Measurements from ENCODE around the gene LSM11.
"Not testable (repeated sequence)": the region's sequence is repeated elsewhere in the genome, so short reads cannot be mapped to it uniquely, and the experiment has no call there.

The LSM11 gene

GRCh38 chr5:157743163-157744050 lies at the start of gene LSM11:
TSS of gene LSM11 (plus strand) at chr5:157743712. CDS start at chr5:157743751, 39 bp downstream.
- Histone ChIP-seq H3K4me3 (replicated peaks; ENCODE audit: low read depth, low read length) (peak within 1 kb of the TSS; percentile 79), H3K27me3 (replicated peaks; ENCODE audit: control insufficient read depth, insufficient read depth, low read length) (no peaks in the 10 kb centered on the region), H3K36me3 (ENCODE audit: control insufficient read depth, insufficient read depth, low read length) (peaks cover 5% of the 10 kb centered on the region)
- peak; percentile 87 for TF ChIP-seq CTCF (IDR thresholded peaks at IDR 0.05; ENCODE audit: insufficient read depth, low read length, poor library complexity, severe bottlenecking)
- peak; percentile 90 for DNase-seq (ENCODE audit: extremely low read depth, insufficient read length)

GRCh38 chr5:157693816-157694215 lies 49.7 kb upstream of the LSM11 start:
- not testable (repeated sequence) for DNase-seq (ENCODE audit: extremely low read depth, insufficient read length); H3K27me3 ChIP-seq (replicated peaks; ENCODE audit: control insufficient read depth, insufficient read depth, low read length); H3K36me3 ChIP-seq (ENCODE audit: control insufficient read depth, insufficient read depth, low read length); H3K4me3 ChIP-seq (replicated peaks; ENCODE audit: low read depth, low read length)

GRCh38 chr5:157696154-157696553 lies 47.4 kb upstream of the LSM11 start:
- not testable (repeated sequence) for H3K27me3 ChIP-seq (replicated peaks; ENCODE audit: control insufficient read depth, insufficient read depth, low read length); H3K4me3 ChIP-seq (replicated peaks; ENCODE audit: low read depth, low read length); DNase-seq (ENCODE audit: extremely low read depth, insufficient read length); H3K36me3 ChIP-seq (ENCODE audit: control insufficient read depth, insufficient read depth, low read length)

- not testable (repeated sequence) for DNase-seq (ENCODE audit: extremely low read depth, insufficient read length); H3K27me3 ChIP-seq (replicated peaks; ENCODE audit: control insufficient read depth, insufficient read depth, low read length); H3K4me3 ChIP-seq (replicated peaks; ENCODE audit: low read depth, low read length); H3K36me3 ChIP-seq (ENCODE audit: control insufficient read depth, insufficient read depth, low read length)
Observed at GRCh38 chr5:157698674-157699073, 44.8 kb upstream of the LSM11 start.

GRCh38 chr5:157703736-157704135 lies 39.8 kb upstream of the LSM11 start:
- no peak for TF ChIP-seq CTCF (IDR thresholded peaks at IDR 0.05; ENCODE audit: insufficient read depth, low read length, poor library complexity, severe bottlenecking)
- no peak for DNase-seq (ENCODE audit: extremely low read depth, insufficient read length)
- H3K36me3 ChIP-seq (ENCODE audit: control insufficient read depth, insufficient read depth, low read length): no peaks in the 10 kb centered on the region
- no peaks in the 10 kb centered on the region for H3K27me3 ChIP-seq (replicated peaks; ENCODE audit: control insufficient read depth, insufficient read depth, low read length)
- H3K4me3 ChIP-seq (replicated peaks; ENCODE audit: low read depth, low read length): no peak overlapping the region

GRCh38 chr5:157708866-157709265 lies 34.6 kb upstream of the LSM11 start:
- TF ChIP-seq CTCF (IDR thresholded peaks at IDR 0.05; ENCODE audit: insufficient read depth, low read length, poor library complexity, severe bottlenecking): no peak
- no peak for DNase-seq (ENCODE audit: extremely low read depth, insufficient read length)
- H3K36me3 ChIP-seq (ENCODE audit: control insufficient read depth, insufficient read depth, low read length): no peaks in the 10 kb centered on the region
- no peak overlapping the region for H3K4me3 ChIP-seq (replicated peaks; ENCODE audit: low read depth, low read length)
- H3K27me3 ChIP-seq (replicated peaks; ENCODE audit: control insufficient read depth, insufficient read depth, low read length): no peaks in the 10 kb centered on the region

- no peak for TF ChIP-seq CTCF (IDR thresholded peaks at IDR 0.05; ENCODE audit: insufficient read depth, low read length, poor library complexity, severe bottlenecking)
- no peak for DNase-seq (ENCODE audit: extremely low read depth, insufficient read length)
- Histone ChIP-seq H3K36me3 (ENCODE audit: control insufficient read depth, insufficient read depth, low read length) (no peaks in the 10 kb centered on the region), H3K4me3 (replicated peaks; ENCODE audit: low read depth, low read length) (no peak overlapping the region), H3K27me3 (replicated peaks; ENCODE audit: control insufficient read depth, insufficient read depth, low read length) (no peaks in the 10 kb centered on the region)
Observed at GRCh38 chr5:157709346-157709745, 34.2 kb upstream of the LSM11 start.

Data from GM06990 (cell line).